Heart left ventricle (tissue), 13 donors: Measurements from ENCODE around the gene CCT2.
"Not testable (repeated sequence)": the region's sequence is repeated elsewhere in the genome, so short reads cannot be mapped to it uniquely, and the experiment has no call there.

Experiments used
- CTCF ChIP-seq, 12 donors: fragments of 200-600 bp; sonication (generic) in 4 of 12; IDR thresholded peaks; one replicate each; pipeline versions ENCODE4 v1.5.0 to v1.8.0; 2018 to 2022; ENCODE audit warnings: antibody characterized with exemption in 12 of 12, mild to moderate bottlenecking in 5 of 12
- POLR2A ChIP-seq, 2 donors: fragments of 450-650 bp; IDR thresholded peaks; one replicate each; pipeline ENCODE4 v1.6.1; 2017; ENCODE audit warnings: antibody characterized with exemption in 2 of 2, mild to moderate bottlenecking in 2 of 2, moderate library complexity in 2 of 2
- donor health status: ischemic (EF 13 %, LVEDD 7.1; RV severe dilation, severe dysfunction).
- donor health status: DM: no; HTN: yes; CAD: no.
- donor health status: DM: no; HTN: no; CAD: no.
- donor health status: ischemic (EF 25% LVEDD 6.9; RV normal size, moderate dysfunction).
- donor health status: ischemic (EF 25% LVEDD 5.7; RV mildly dilated, moderate dysfunction).
- donor health status: ischemic (EF 35%, LVEDD 5.7; RV mildly dilated, moderate dysfunction).
- donor health status: nonischemic (EF 11% LVEDD 7.7; RV severe dilation, severe dysfunction).
- donor health status: DM: yes; HTN: yes; CAD: no.
- donor health status: PGD.
- donor health status: ischemic (EF 29% LVEDD 5.4; RV normal size, mild dysfunction).
- donor health status: nonischemic (EF 23%, LVEDD 6.1; RV moderate dilation, normal function).

- not testable (repeated sequence) for TF ChIP-seq POLR2A, CTCF (IDR thresholded peaks at IDR 0.05)
Observed at GRCh38 chr12:69604275-69604674, 19.0 kb downstream of the CCT2 start.
